DMS 273 (cell line): Measurements from ENCODE around the gene PIGC.

ENCODE experiments used
- DNase-seq: peaks from one replicate; lab custom pipeline; 2025; ENCODE audit not compliant: unreplicated experiment; lab: John Stamatoyannopoulos, UW

Gene PIGC

GRCh38 chr1:172443666-172444453, at the start of gene PIGC:
Gene PIGC, minus strand, starts transcription at chr1:172444069. Its CDS starts 1,447 bp downstream, at chr1:172442622.
- peak; percentile 96 for DNase-seq

GRCh38 chr1:172492421-172492820, 48.6 kb upstream of the PIGC start:
- no peak for DNase-seq

- no peak for DNase-seq
These were observed 46.0 kb upstream of the PIGC start for GRCh38 chr1:172489847-172490246.

- no peak for DNase-seq
These were observed 44.5 kb upstream of the PIGC start for GRCh38 chr1:172488393-172488792.

- DNase-seq = no peak
These were observed 43.7 kb upstream of the PIGC start for GRCh38 chr1:172487550-172487949.

GRCh38 chr1:172486805-172487454, 43.1 kb upstream of the PIGC start:
- DNase-seq = no peak

- DNase-seq = no peak
These were observed 41.8 kb upstream of the PIGC start for GRCh38 chr1:172485626-172486025.

GRCh38 chr1:172484252-172484651, 40.4 kb upstream of the PIGC start:
- no peak for DNase-seq

GRCh38 chr1:172483448-172483847, 39.6 kb upstream of the PIGC start:
- no peak for DNase-seq

- no peak for DNase-seq
These were observed 38.2 kb upstream of the PIGC start for GRCh38 chr1:172482044-172482443.

GRCh38 chr1:172480431-172480830, 36.6 kb upstream of the PIGC start:
- no peak for DNase-seq

- no peak for DNase-seq
These were observed 34.6 kb upstream of the PIGC start for GRCh38 chr1:172478485-172478884.

- DNase-seq = no peak
These were observed 33.9 kb upstream of the PIGC start for GRCh38 chr1:172477741-172478140.

GRCh38 chr1:172477216-172477615, 33.3 kb upstream of the PIGC start:
- no peak for DNase-seq

GRCh38 chr1:172476218-172476811, 32.4 kb upstream of the PIGC start:
- DNase-seq = no peak

GRCh38 chr1:172473842-172474241, 30.0 kb upstream of the PIGC start:
- DNase-seq = no peak

- no peak for DNase-seq
These were observed 29.4 kb upstream of the PIGC start for GRCh38 chr1:172473302-172473701.

GRCh38 chr1:172472495-172472894, 28.6 kb upstream of the PIGC start:
- DNase-seq = no peak

GRCh38 chr1:172471666-172472065, 27.8 kb upstream of the PIGC start:
- DNase-seq = no peak

GRCh38 chr1:172470149-172470548, 26.3 kb upstream of the PIGC start:
- DNase-seq = no peak

GRCh38 chr1:172469717-172470116, 25.8 kb upstream of the PIGC start:
- no peak for DNase-seq

- no peak for DNase-seq
These were observed 24.4 kb upstream of the PIGC start for GRCh38 chr1:172468296-172468695.
